ENCODE data around the gene ETHE1.

ETHE1 gene

GRCh38 chr19:43466793-43467192 is 60.2 kb downstream of the ETHE1 start:
- DNase-seq: no peak
- Histone ChIP-seq H3K27me3 (ENCODE audit: insufficient read depth, low read length, poor library complexity) (no peaks in the 10 kb centered on the region), H3K79me1 (ENCODE audit: low read length) (no peaks in the 10 kb centered on the region), H3K9ac (ENCODE audit: low read length) (no peak overlapping the region), H3K23ac (ENCODE audit: low read length) (no peak overlapping the region), H3K27ac (ENCODE audit: low read depth, low read length) (no peak overlapping the region), H3K18ac (ENCODE audit: low read length) (no peak overlapping the region), H3K36me3 (ENCODE audit: control insufficient read depth, insufficient read depth, low read length) (no peaks in the 10 kb centered on the region), H2BK120ac (ENCODE audit: low read depth, low read length) (no peak overlapping the region), H3K4ac (ENCODE audit: low read depth, low read length) (no peak overlapping the region), H2BK5ac (ENCODE audit: low read length) (no peak overlapping the region), H4K5ac (ENCODE audit: low read length) (no peak overlapping the region), H3K4me2 (ENCODE audit: low read length) (no peak overlapping the region), H4K8ac (ENCODE audit: low read depth, low read length) (no peak overlapping the region), H3K56ac (ENCODE audit: low read length) (no peak overlapping the region), H3K4me1 (ENCODE audit: control insufficient read depth, low read depth, low read length) (peaks cover 2% of the 10 kb centered on the region), H3K79me2 (ENCODE audit: control insufficient read depth, insufficient read depth, low read length) (no peaks in the 10 kb centered on the region), H2AK5ac (ENCODE audit: low read length) (no peak overlapping the region), H3K4me3 (ENCODE audit: low read length) (no peak overlapping the region), H2BK15ac (replicated peaks; ENCODE audit: low read depth) (no peak overlapping the region)
- no CpG with 5 or more reads among the region's 1 CpG for WGBS (ENCODE audit: extremely low coverage, insufficient coverage, low lambda C conversion rate)

GRCh38 chr19:43465468-43466120 is 61.4 kb downstream of the ETHE1 start, which contains the start of gene LYPD3:
TSS of gene LYPD3 (minus strand) at chr19:43465608. CDS start at chr19:43465571, 37 bp downstream.
- Histone ChIP-seq H3K4me1 (ENCODE audit: control insufficient read depth, low read depth, low read length) (peaks cover 2% of the 10 kb centered on the region), H3K23ac (ENCODE audit: low read length) (peak within 1 kb of the TSS; percentile 50), H3K27ac (ENCODE audit: low read depth, low read length) (no peak within 1 kb of the TSS), H3K18ac (ENCODE audit: low read length) (no peak within 1 kb of the TSS), H3K79me2 (ENCODE audit: control insufficient read depth, insufficient read depth, low read length) (no peaks in the 10 kb centered on the region), H3K4me2 (ENCODE audit: low read length) (peak within 1 kb of the TSS; percentile 70), H3K9ac (ENCODE audit: low read length) (peak within 1 kb of the TSS; percentile 1), H2BK120ac (ENCODE audit: low read depth, low read length) (no peak within 1 kb of the TSS), H4K8ac (ENCODE audit: low read depth, low read length) (no peak within 1 kb of the TSS), H3K56ac (ENCODE audit: low read length) (no peak within 1 kb of the TSS), H4K5ac (ENCODE audit: low read length) (no peak within 1 kb of the TSS), H2AK5ac (ENCODE audit: low read length) (no peak within 1 kb of the TSS), H3K36me3 (ENCODE audit: control insufficient read depth, insufficient read depth, low read length) (no peaks in the 10 kb centered on the region), H3K27me3 (ENCODE audit: insufficient read depth, low read length, poor library complexity) (no peaks in the 10 kb centered on the region), H2BK15ac (replicated peaks; ENCODE audit: low read depth) (no peak within 1 kb of the TSS), H3K79me1 (ENCODE audit: low read length) (no peaks in the 10 kb centered on the region), H3K4me3 (ENCODE audit: low read length) (no peak within 1 kb of the TSS), H2BK5ac (ENCODE audit: low read length) (no peak within 1 kb of the TSS), H3K4ac (ENCODE audit: low read depth, low read length) (no peak within 1 kb of the TSS)
- DNase-seq: peak; percentile 70
- WGBS (ENCODE audit: extremely low coverage, insufficient coverage, low lambda C conversion rate): no CpG with 5 or more reads among the region's 24 CpGs

- H2BK15ac ChIP-seq (replicated peaks; ENCODE audit: low read depth): no peak overlapping the region
- no peak for DNase-seq
- H3K4ac ChIP-seq (ENCODE audit: low read depth, low read length): no peak overlapping the region
- peaks cover 2% of the 10 kb centered on the region for H3K4me1 ChIP-seq (ENCODE audit: control insufficient read depth, low read depth, low read length)
- no peak overlapping the region for H3K56ac ChIP-seq (ENCODE audit: low read length)
- no peak overlapping the region for H4K5ac ChIP-seq (ENCODE audit: low read length)
- H3K36me3 ChIP-seq (ENCODE audit: control insufficient read depth, insufficient read depth, low read length): no peaks in the 10 kb centered on the region
- no CpG with 5 or more reads among the region's 33 CpGs for WGBS (ENCODE audit: extremely low coverage, insufficient coverage, low lambda C conversion rate)
- H3K27me3 ChIP-seq (ENCODE audit: insufficient read depth, low read length, poor library complexity): no peaks in the 10 kb centered on the region
- H3K23ac ChIP-seq (ENCODE audit: low read length): no peak overlapping the region
- H3K9ac ChIP-seq (ENCODE audit: low read length): peak overlapping the region; percentile 27
- no peaks in the 10 kb centered on the region for H3K79me2 ChIP-seq (ENCODE audit: control insufficient read depth, insufficient read depth, low read length)
- peak overlapping the region; percentile 8 for H3K4me3 ChIP-seq (ENCODE audit: low read length)
- H2BK5ac ChIP-seq (ENCODE audit: low read length): no peak overlapping the region
- no peak overlapping the region for H4K8ac ChIP-seq (ENCODE audit: low read depth, low read length)
- H3K79me1 ChIP-seq (ENCODE audit: low read length): no peaks in the 10 kb centered on the region
- H3K27ac ChIP-seq (ENCODE audit: low read depth, low read length): no peak overlapping the region
- peak overlapping the region; percentile 70 for H3K4me2 ChIP-seq (ENCODE audit: low read length)
- no peak overlapping the region for H2BK120ac ChIP-seq (ENCODE audit: low read depth, low read length)
- H3K18ac ChIP-seq (ENCODE audit: low read length): no peak overlapping the region
- no peak overlapping the region for H2AK5ac ChIP-seq (ENCODE audit: low read length)
Measured at GRCh38 chr19:43464134-43464775, 62.7 kb downstream of the ETHE1 start.

DNA sequence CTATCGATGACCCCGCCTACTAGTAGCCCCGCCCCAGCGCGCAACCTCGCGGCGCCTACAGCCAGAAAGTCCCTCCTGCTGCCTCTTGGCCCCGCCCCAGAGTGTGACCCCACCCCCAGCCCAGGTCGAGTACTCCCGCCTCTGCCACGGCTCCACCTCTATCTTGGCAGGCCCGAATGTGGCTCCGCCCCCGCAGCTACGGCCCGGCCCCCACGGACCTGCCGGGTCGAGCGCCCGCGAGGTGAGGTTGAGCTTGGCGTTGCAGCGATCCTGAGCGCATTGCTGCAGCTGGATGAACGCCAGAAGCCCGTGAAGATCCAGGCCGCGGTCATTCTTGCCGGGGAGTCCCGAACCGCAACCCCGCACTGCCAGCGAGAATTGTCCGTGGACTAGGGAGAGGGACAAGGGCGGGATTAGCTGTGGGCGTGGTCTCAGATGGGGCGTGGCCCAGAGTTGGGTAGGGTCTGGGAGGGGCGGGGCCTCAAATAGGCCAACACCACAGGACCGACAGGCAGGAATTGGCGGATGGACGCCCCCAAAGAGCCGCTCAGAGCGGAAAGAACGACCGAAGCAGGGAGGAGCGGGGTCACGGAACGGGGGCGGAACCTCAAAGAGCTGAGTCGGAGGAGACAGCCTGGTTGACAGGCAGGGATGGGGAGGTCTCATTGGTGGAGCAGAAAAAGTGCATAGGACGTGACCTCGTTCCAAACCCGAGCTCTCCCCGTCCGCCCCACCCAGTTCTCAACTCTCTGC is 63.4 kb downstream of the ETHE1 start:
- Histone ChIP-seq H3K36me3 (ENCODE audit: control insufficient read depth, insufficient read depth, low read length) (no peaks in the 10 kb centered on the region), H3K27me3 (ENCODE audit: insufficient read depth, low read length, poor library complexity) (no peaks in the 10 kb centered on the region), H3K4me1 (ENCODE audit: control insufficient read depth, low read depth, low read length) (peaks cover 2% of the 10 kb centered on the region), H2BK15ac (replicated peaks; ENCODE audit: low read depth) (no peak overlapping the region), H3K79me2 (ENCODE audit: control insufficient read depth, insufficient read depth, low read length) (no peaks in the 10 kb centered on the region), H4K8ac (ENCODE audit: low read depth, low read length) (no peak overlapping the region), H3K18ac (ENCODE audit: low read length) (no peak overlapping the region), H2AK5ac (ENCODE audit: low read length) (no peak overlapping the region), H3K4ac (ENCODE audit: low read depth, low read length) (no peak overlapping the region), H2BK120ac (ENCODE audit: low read depth, low read length) (no peak overlapping the region), H3K9ac (ENCODE audit: low read length) (peak overlapping the region; percentile 63), H3K79me1 (ENCODE audit: low read length) (no peaks in the 10 kb centered on the region), H3K4me2 (ENCODE audit: low read length) (peak overlapping the region; percentile 69), H3K23ac (ENCODE audit: low read length) (no peak overlapping the region), H2BK5ac (ENCODE audit: low read length) (no peak overlapping the region), H3K4me3 (ENCODE audit: low read length) (peak overlapping the region; percentile 64), H3K56ac (ENCODE audit: low read length) (peak overlapping the region; percentile 86), H4K5ac (ENCODE audit: low read length) (no peak overlapping the region), H3K27ac (ENCODE audit: low read depth, low read length) (no peak overlapping the region)
- DNase-seq: peak; percentile 98
- no CpG with 5 or more reads among the region's 57 CpGs for WGBS (ENCODE audit: extremely low coverage, insufficient coverage, low lambda C conversion rate)

DNA sequence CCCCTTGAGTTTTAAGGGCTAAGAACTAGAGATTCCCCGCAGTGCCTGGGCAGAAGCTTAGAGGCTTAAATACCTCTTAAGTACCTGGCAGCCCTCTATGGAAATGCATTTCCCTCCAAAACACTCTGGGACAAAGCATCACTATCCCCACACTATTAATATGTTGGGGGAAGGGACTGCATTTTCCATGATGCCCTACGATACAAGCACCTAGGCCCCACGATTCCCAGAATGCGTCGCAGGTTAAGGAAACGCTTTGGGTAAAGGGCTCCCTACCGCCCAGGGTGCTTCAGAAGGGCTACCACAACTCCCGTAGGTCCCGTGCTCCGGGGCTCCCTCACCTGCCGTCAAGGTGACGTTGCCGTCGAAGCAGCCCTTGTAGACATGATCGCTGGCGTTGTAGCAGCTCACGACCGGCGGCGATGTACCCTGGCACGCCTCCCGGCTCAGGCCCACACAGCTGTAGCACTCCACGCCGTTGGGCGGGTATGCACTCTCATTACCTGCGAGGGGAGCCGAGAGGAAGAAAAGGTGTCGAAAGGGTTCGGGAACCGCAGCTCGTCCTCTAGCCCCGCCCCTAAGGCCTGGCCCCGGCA is 64.1 kb downstream of the ETHE1 start:
- Histone ChIP-seq H2BK5ac (ENCODE audit: low read length) (no peak overlapping the region), H3K27me3 (ENCODE audit: insufficient read depth, low read length, poor library complexity) (no peaks in the 10 kb centered on the region), H3K56ac (ENCODE audit: low read length) (peak overlapping the region; percentile 75), H4K5ac (ENCODE audit: low read length) (no peak overlapping the region), H3K79me1 (ENCODE audit: low read length) (no peaks in the 10 kb centered on the region), H3K36me3 (ENCODE audit: control insufficient read depth, insufficient read depth, low read length) (no peaks in the 10 kb centered on the region), H3K4me2 (ENCODE audit: low read length) (peak overlapping the region; percentile 58), H3K4ac (ENCODE audit: low read depth, low read length) (no peak overlapping the region), H3K9ac (ENCODE audit: low read length) (peak overlapping the region; percentile 20), H3K18ac (ENCODE audit: low read length) (no peak overlapping the region), H3K4me3 (ENCODE audit: low read length) (peak overlapping the region; percentile 32), H2AK5ac (ENCODE audit: low read length) (no peak overlapping the region), H3K4me1 (ENCODE audit: control insufficient read depth, low read depth, low read length) (peaks cover 2% of the 10 kb centered on the region), H3K79me2 (ENCODE audit: control insufficient read depth, insufficient read depth, low read length) (no peaks in the 10 kb centered on the region), H4K8ac (ENCODE audit: low read depth, low read length) (no peak overlapping the region), H3K27ac (ENCODE audit: low read depth, low read length) (no peak overlapping the region), H3K23ac (ENCODE audit: low read length) (no peak overlapping the region), H2BK120ac (ENCODE audit: low read depth, low read length) (no peak overlapping the region), H2BK15ac (replicated peaks; ENCODE audit: low read depth) (no peak overlapping the region)
- DNase-seq: no peak
- WGBS (ENCODE audit: extremely low coverage, insufficient coverage, low lambda C conversion rate): no CpG with 5 or more reads among the region's 33 CpGs
